T-helper 2 cell treated with Interferon-gamma antibody and Interleukin-4, amounts not matched to agents 5 μg/mL and 100 μg/mL, for 36 hours (primary cell): Measurements from ENCODE around the gene PDGFD.

ENCODE experiments used
- DNase-seq: peaks from one replicate; pipeline ENCODE4 v3.0.0; 2021; ENCODE audit warnings: low spot score
- H3K27ac Mint-ChIP-seq: one replicate; pipeline ENCODE4 v1.8.0; 2021; ENCODE audit warnings: mild to moderate bottlenecking, mixed read lengths
- H3K27me3 Mint-ChIP-seq: one replicate; pipeline ENCODE4 v1.8.0; 2021; ENCODE audit warnings: low read depth, mixed read lengths
- H3K36me3 Mint-ChIP-seq: one replicate; pipeline ENCODE4 v1.8.0; 2021; ENCODE audit warnings: low read depth, mixed read lengths
- H3K4me1 Mint-ChIP-seq: one replicate; pipeline ENCODE4 v1.8.0; 2021; ENCODE audit warnings: low read depth, mixed read lengths
- H3K4me3 Mint-ChIP-seq: one replicate; pipeline ENCODE4 v1.8.0; 2022; ENCODE audit warnings: mild to moderate bottlenecking, moderate library complexity, mixed read lengths
- H3K9me3 Mint-ChIP-seq: one replicate; pipeline ENCODE4 v1.8.0; 2021; ENCODE audit warnings: mixed read lengths

The PDGFD gene

DNA sequence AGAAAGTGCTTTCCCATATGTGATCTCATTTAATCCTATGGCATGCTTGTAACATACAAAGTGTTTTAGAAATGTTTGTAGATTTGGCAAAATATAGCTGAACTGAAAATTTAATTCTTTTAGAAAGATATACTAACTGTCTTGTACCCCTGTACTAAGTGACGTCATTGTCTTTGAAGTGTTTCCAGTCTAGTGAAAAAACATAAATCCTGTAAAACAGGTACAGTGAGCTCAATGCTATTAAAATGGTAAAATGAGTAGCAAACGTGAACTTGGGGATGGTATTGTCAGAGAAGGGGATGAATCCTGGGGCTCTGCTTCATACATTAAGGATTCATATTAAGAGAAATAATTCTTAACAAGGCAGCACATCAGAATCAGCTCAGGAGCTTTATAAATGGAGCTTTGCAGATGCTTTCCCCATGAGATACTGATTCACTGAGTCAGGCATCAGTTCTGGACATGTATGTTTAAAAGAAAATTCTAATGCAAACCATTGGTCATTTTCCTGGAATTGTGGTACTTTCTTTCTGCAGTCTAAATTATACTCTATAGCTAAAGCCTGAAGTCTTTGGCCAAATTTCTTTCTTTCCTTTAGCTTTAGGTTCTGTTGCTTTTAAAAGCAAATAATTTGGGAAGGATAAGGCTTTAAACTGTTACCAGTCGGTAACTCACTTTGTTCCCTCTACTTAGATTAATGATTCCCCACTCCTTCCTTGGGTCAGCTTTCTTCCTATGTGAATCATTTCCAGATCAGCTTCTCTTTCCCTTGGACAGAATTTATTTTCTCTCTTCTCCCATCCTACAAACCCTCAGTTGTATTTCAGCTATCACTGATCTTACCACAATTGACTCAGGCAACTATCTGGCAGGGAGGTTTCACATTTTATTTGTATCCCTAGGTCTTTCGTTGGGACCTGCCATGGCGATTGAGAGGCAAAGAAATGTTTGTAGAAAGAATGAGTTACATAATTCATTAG, 185.0 kb downstream of the PDGFD start:
- H3K9me3 Mint-ChIP-seq = no peaks in the 10 kb centered on the region
- no peak for DNase-seq
- H3K27me3 Mint-ChIP-seq = no peaks in the 10 kb centered on the region
- H3K4me1 Mint-ChIP-seq = no peaks in the 10 kb centered on the region
- no peaks in the 10 kb centered on the region for H3K36me3 Mint-ChIP-seq
- no peak overlapping the region for H3K27ac Mint-ChIP-seq
- H3K4me3 Mint-ChIP-seq = no peak overlapping the region

- Mint-ChIP-seq H3K36me3 (no peaks in the 10 kb centered on the region), H3K9me3 (no peaks in the 10 kb centered on the region), H3K4me1 (no peaks in the 10 kb centered on the region), H3K27me3 (no peaks in the 10 kb centered on the region), H3K4me3 (no peak overlapping the region), H3K27ac (no peak overlapping the region)
- no peak for DNase-seq
Measured at GRCh38 chr11:103972013-103972412, 191.9 kb downstream of the PDGFD start.

DNA sequence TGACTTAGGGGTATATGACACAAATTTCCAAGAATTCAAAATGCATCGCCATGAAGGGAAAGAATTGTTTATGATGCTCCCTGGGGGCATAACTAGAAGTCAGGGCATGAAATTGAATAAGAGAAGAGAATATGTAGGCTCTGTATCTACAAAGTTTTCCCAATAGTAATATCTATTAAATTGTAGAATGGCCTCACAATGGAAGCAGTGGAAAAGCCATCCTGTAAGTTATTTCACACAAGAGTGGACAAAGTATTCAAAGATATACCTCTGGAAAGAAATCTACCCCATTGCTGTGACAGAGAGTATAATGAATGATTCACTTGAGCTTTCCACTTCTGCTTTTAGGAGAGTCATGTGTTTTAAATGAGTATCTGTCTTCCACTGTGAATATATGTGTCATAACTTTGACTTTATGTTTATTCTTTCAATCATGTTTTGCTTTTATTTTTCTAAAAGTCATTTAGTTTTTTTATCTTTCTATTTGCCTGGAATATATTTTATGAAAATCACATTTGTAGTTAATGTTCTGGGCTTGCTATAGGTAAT, 193.2 kb downstream of the PDGFD start:
- no peak for DNase-seq
- Mint-ChIP-seq H3K27me3 (no peaks in the 10 kb centered on the region), H3K36me3 (no peaks in the 10 kb centered on the region), H3K9me3 (no peaks in the 10 kb centered on the region), H3K27ac (no peak overlapping the region), H3K4me1 (no peaks in the 10 kb centered on the region), H3K4me3 (no peak overlapping the region)

DNA sequence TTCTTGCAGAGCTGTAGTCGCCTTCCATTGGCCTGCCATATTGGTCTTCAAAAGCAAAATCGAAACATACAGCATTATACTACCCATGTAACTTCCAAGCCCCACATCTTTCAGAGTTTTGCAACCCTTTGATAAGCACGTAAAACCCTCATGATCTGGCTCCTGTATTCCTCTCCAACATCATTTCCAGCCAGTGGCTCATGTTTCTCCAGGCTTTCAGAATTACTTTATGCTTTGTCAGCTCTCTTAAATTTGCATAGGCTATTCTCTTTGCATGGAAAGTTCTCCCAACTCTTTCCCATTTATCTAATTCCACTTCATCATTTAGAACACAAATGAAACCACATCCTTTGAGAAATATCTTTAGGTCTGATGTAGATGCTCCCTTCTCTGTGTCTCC, 195.3 kb downstream of the PDGFD start:
- H3K4me3 Mint-ChIP-seq = no peak overlapping the region
- no peak for DNase-seq
- no peaks in the 10 kb centered on the region for H3K4me1 Mint-ChIP-seq
- H3K27ac Mint-ChIP-seq = no peak overlapping the region
- H3K36me3 Mint-ChIP-seq = no peaks in the 10 kb centered on the region
- H3K27me3 Mint-ChIP-seq = no peaks in the 10 kb centered on the region
- no peaks in the 10 kb centered on the region for H3K9me3 Mint-ChIP-seq

GRCh38 chr11:103967985-103968384, 196.0 kb downstream of the PDGFD start:
- no peak overlapping the region for H3K27ac Mint-ChIP-seq
- no peak for DNase-seq
- H3K9me3 Mint-ChIP-seq = no peaks in the 10 kb centered on the region
- no peaks in the 10 kb centered on the region for H3K36me3 Mint-ChIP-seq
- no peak overlapping the region for H3K4me3 Mint-ChIP-seq
- no peaks in the 10 kb centered on the region for H3K27me3 Mint-ChIP-seq
- no peaks in the 10 kb centered on the region for H3K4me1 Mint-ChIP-seq

DNA sequence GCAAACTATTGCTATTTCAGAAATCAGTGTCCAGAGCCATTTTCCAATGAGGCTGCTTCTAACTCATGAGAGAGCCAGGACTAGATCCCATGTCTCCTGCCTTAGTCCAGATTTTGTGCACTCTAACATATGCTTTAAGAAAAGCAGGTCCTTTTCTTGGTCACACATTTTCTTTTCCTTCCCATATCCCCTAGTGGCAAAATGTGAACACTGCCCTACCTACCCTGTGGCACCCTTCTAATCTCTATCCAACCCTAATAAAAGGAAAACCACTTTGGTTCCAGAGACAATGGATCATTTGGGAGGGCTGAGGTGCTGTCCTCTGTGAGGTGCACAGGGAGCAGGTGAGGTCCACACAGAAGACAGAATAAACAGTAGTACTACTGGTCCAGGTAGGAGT, 199.6 kb downstream of the PDGFD start:
- DNase-seq = no peak
- Mint-ChIP-seq H3K4me3 (no peak overlapping the region), H3K27ac (no peak overlapping the region), H3K4me1 (no peaks in the 10 kb centered on the region), H3K9me3 (no peaks in the 10 kb centered on the region), H3K36me3 (no peaks in the 10 kb centered on the region), H3K27me3 (no peaks in the 10 kb centered on the region)

DNA sequence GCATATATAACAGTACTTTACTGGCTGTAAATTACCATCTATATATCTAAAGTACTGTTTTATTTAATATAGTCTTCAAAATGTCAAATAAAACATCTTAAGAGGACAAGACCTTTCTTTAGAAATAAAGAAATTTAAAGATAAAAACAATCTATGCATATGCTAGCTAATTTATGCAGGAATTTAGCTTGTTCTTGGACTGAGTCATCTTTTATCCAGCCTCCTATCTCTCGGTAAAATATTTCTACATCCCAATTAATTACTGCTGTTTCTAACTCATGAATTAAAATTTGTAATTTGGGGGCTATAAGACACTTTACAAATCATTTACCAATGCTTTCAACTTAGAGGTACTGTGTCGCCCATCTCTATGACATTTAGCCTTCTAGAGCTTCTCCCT, 200.3 kb downstream of the PDGFD start:
- no peak for DNase-seq
- no peaks in the 10 kb centered on the region for H3K27me3 Mint-ChIP-seq
- H3K27ac Mint-ChIP-seq = no peak overlapping the region
- no peaks in the 10 kb centered on the region for H3K36me3 Mint-ChIP-seq
- H3K4me3 Mint-ChIP-seq = no peak overlapping the region
- no peaks in the 10 kb centered on the region for H3K9me3 Mint-ChIP-seq
- H3K4me1 Mint-ChIP-seq = no peaks in the 10 kb centered on the region

- Mint-ChIP-seq H3K36me3 (no peaks in the 10 kb centered on the region), H3K27me3 (no peaks in the 10 kb centered on the region), H3K9me3 (no peaks in the 10 kb centered on the region), H3K4me1 (no peaks in the 10 kb centered on the region), H3K4me3 (no peak overlapping the region), H3K27ac (no peak overlapping the region)
- DNase-seq = no peak
Measured at GRCh38 chr11:103961010-103961409, 202.9 kb downstream of the PDGFD start.

DNA sequence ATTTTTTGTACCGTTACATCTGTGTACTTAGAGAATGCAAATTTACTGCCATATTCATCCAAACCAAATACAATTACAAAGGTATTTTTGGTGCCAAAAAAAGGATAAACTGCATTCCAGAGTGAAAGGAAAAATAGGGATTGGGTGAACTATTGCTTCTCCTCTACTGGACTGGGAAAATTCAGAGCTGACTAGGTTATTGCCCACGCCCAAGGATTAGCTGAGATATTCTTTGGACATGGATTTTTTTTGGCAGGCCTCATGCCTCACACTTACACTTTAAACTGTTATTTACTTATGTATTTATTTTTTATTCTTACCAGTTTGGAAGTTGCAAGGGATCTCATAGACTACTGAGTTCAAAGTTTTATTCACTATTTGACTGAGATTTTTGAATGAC, 203.8 kb downstream of the PDGFD start:
- Mint-ChIP-seq H3K4me1 (no peaks in the 10 kb centered on the region), H3K36me3 (no peaks in the 10 kb centered on the region), H3K27ac (no peak overlapping the region), H3K4me3 (no peak overlapping the region), H3K9me3 (no peaks in the 10 kb centered on the region), H3K27me3 (no peaks in the 10 kb centered on the region)
- no peak for DNase-seq

DNA sequence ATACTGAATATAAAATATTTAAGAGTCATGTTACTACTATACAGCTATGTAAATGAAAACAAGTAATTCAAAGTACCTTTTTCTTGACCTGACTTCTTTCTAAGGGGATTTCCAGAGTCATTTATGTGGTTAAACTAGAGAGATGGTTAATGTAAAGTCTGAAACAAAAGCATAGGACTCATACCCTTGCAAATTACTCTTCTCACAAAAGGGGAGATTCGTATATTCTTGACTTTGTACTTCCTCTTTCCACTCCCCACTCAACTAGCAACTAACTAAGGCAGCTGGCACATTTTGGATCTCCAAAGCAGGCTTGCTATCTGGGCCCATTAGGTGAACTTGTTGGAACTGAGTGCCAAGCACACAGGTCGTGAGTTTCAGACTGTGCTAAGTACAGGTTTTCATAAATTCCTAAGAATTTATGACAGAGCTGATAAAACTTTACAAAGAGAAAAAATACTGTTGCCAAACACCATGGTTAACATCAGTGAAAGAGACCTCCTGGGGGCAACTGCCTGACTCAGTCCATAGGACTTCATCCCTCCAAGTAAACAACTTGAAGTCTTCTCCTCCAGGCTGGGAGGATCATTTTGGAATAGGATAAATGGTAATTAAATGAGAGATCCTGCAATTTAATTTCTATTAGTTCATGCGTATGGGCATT, 204.5 kb downstream of the PDGFD start:
- H3K27ac Mint-ChIP-seq = no peak overlapping the region
- no peaks in the 10 kb centered on the region for H3K9me3 Mint-ChIP-seq
- H3K36me3 Mint-ChIP-seq = no peaks in the 10 kb centered on the region
- no peaks in the 10 kb centered on the region for H3K4me1 Mint-ChIP-seq
- DNase-seq = no peak
- H3K27me3 Mint-ChIP-seq = no peaks in the 10 kb centered on the region
- H3K4me3 Mint-ChIP-seq = no peak overlapping the region

- Mint-ChIP-seq H3K27me3 (no peaks in the 10 kb centered on the region), H3K36me3 (no peaks in the 10 kb centered on the region), H3K4me1 (no peaks in the 10 kb centered on the region), H3K4me3 (no peak overlapping the region), H3K27ac (no peak overlapping the region), H3K9me3 (no peaks in the 10 kb centered on the region)
- no peak for DNase-seq
Measured at GRCh38 chr11:103958475-103959215, 205.3 kb downstream of the PDGFD start.

DNA sequence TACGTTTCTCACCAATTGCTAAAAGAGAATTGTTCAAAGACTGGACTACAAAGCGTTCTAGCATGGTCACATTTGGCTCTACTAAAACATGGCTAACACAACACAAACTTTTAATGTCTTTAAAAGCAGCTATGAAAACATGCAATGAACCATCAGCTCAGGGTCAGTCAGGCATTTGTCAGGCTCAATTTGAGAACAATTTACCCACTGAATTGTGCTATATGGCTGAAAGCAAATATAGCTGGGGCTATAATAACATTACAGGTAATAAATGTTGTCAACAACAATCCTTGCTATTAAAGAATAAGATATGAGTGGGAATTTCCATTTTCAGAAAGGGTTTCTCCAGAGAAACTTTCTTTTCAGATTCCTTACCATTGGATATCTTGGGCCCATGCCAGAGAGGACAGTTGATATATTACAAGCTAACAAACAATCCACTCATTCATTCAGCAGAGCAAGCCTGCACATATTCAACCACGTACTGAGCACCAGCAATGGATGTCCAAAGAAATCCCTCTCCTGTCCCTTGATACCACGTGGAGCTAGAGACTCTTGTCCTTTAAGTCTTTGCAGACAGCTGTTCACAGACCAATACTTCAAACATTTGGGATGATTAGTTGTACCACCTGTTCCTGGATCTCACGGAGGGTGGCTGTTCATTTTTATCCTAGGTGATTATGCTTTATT, 210.0 kb downstream of the PDGFD start:
- no peak for DNase-seq
- no peaks in the 10 kb centered on the region for H3K9me3 Mint-ChIP-seq
- H3K4me3 Mint-ChIP-seq = no peak overlapping the region
- H3K27ac Mint-ChIP-seq = no peak overlapping the region
- H3K27me3 Mint-ChIP-seq = no peaks in the 10 kb centered on the region
- no peaks in the 10 kb centered on the region for H3K36me3 Mint-ChIP-seq
- H3K4me1 Mint-ChIP-seq = no peaks in the 10 kb centered on the region

DNA sequence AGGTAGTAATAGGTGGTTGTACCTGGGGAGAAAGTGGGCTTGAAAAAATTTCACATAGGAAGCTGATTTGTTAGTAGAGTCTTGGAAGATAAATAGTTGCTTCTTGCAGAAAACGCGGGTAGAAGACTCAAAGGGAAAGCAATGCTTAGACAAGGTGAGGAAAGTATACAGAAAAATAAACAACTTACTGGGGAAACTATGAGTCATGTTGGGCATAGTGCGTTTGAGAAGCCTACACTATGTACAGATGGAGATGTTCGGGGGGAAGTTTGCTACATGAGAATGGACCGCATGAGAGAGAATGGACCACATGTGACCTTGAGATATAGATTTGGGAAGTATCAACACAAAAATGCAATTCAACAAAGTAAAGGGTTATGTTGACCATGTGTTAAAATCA, 214.2 kb downstream of the PDGFD start:
- DNase-seq = no peak
- Mint-ChIP-seq H3K9me3 (no peaks in the 10 kb centered on the region), H3K27ac (no peak overlapping the region), H3K4me1 (no peaks in the 10 kb centered on the region), H3K27me3 (no peaks in the 10 kb centered on the region), H3K36me3 (no peaks in the 10 kb centered on the region), H3K4me3 (no peak overlapping the region)
